ENCODE results near the gene CISD2. TPM values are rescaled to one million over a fixed set of nuclear protein-coding genes. Genes with fewer than 3 reads are reported as not detected.

Gene CISD2, protein sequence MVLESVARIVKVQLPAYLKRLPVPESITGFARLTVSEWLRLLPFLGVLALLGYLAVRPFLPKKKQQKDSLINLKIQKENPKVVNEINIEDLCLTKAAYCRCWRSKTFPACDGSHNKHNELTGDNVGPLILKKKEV
- total RNA-seq = 10 to 100 TPM; 41.0 to 52.0 TPM

GRCh38 chr4:102868781-102869568, at the start of gene CISD2:
TSS of gene CISD2 (plus strand) at chr4:102868992. CDS start at chr4:102869085, 93 bp downstream.

DNA sequence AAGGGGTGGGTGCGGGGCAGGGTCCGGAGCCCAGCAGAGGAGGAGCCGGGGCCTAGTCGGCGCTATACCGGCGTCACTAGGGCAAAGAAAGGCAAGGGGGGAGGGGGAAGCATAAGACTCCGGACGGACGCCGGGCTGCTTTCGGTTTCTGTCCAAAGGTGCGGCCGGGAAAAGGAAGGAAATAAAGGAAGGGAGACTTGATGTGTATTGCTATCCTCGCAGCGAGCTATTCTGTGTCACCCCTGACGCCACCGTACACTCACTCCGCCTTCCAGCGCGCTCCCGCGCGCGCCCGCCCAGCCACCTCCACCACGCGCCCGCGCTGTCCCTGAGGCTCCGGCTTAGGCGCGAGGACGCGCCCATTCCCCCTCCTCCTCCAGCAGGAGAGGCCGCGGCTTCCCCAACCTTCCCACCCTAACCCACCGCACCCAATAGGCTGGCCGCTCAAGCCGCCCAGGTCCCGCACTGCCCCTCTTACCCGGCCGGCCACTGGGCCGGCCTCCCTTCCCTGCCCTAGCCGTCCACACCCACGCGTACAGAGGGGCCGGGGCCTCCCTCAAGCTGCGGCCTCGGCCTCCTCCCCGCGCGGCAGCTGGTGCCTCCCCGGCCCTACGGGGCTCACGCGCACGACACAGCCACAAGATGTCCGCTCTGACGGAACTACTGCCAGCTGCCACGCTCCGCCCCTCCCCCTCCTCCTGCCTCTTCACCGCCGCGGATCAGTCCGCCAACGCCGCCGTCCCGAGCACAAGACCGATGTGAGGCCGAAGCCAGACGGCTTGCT, 41.7 kb upstream of the CISD2 start, which contains the start of gene UBE2D3:
Gene UBE2D3 (minus strand): TSS at position 662 of the 784 bp plus-strand sequence. CDS start 1,043 bp downstream, outside the sequence.

Small RNAs within 50 kb of the gene (small RNA-seq; reads per million reads assigned to genes)
- 0 reads per million in 2 donors for gene RNU7-151P

Other genes starting within 250 kb of the CISD2 start
- gene MANBA, start 108.0 kb upstream of the CISD2 start, total RNA-seq = 10 to 100 TPM; 27.9 to 30.3 TPM
- gene UBE2D3, start 41.4 kb upstream of the CISD2 start, total RNA-seq = 100 to 1,000 TPM; 292 to 404 TPM
- gene SLC9B1, start 150.7 kb downstream of the CISD2 start, total RNA-seq = under 1 TPM; 0.67 to 0.69 TPM
- 10 to 100 TPM; 16.5 to 25.3 TPM for gene SLC9B2, start 207.8 kb downstream of the CISD2 start, total RNA-seq
- 10 to 100 TPM; 40.6 to 44.0 TPM for gene BDH2, start 230.8 kb downstream of the CISD2 start, total RNA-seq

Data from melanocyte of skin (primary cell).